LNCAP (cell line): ENCODE results near the gene CNDP2.

Experiments
- CTCF ChIP-seq: fragments of 450-650 bp; IDR thresholded peaks from 2 replicates; pipeline ENCODE4 v1.5.1; 2017; ENCODE audit warnings: mild to moderate bottlenecking

CNDP2 gene

GRCh38 chr18:74541703-74542555 lies 45.8 kb downstream of the CNDP2 start:
- no peak for TF ChIP-seq CTCF

GRCh38 chr18:74544898-74545297 lies 48.7 kb downstream of the CNDP2 start:
- no peak for TF ChIP-seq CTCF

GRCh38 chr18:74546007-74546406 lies 49.8 kb downstream of the CNDP2 start:
- no peak for TF ChIP-seq CTCF

- TF ChIP-seq CTCF, result no peak
These were observed 50.8 kb downstream of the CNDP2 start for GRCh38 chr18:74546751-74547530.

- no peak for TF ChIP-seq CTCF
These were observed 51.7 kb downstream of the CNDP2 start for GRCh38 chr18:74547860-74548259.

GRCh38 chr18:74549591-74550104 lies 53.5 kb downstream of the CNDP2 start:
- TF ChIP-seq CTCF, result no peak

GRCh38 chr18:74550886-74551285 lies 54.7 kb downstream of the CNDP2 start:
- no peak for TF ChIP-seq CTCF
